ENCODE results near the gene KAZN.

The KAZN gene

DNA sequence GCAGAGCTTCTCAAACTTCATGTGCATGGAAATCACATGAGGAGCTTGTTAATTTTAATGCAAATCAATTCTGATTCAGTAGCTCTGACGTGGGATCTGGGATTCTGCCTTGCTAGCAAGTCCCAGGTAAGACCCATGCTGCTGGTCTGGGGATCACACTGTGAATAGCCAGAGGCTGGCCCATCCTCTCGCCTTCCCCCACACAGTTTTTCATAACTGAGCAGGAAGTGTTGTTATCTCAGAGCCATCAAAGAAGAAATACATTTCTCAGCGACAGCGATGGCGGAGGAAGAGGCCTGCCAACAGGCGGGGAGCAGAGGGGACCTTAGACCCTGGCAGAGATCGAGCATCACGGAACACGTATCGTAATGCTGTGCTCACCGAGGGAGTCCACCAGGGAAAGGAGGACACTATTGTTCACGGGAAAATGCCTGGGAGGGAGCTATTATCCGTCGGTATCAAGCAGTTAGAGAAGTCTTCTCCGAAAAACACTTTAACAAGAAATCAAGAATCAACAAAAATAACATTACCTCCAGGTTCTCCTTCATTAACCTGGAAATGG lies 286.2 kb downstream of the KAZN start:
- H3K4me3 ChIP-seq (ENCODE audit: low read length), result no peak overlapping the region
- DNase-seq (ENCODE audit: low read depth), result no peak
- TF ChIP-seq, protein P1, sequence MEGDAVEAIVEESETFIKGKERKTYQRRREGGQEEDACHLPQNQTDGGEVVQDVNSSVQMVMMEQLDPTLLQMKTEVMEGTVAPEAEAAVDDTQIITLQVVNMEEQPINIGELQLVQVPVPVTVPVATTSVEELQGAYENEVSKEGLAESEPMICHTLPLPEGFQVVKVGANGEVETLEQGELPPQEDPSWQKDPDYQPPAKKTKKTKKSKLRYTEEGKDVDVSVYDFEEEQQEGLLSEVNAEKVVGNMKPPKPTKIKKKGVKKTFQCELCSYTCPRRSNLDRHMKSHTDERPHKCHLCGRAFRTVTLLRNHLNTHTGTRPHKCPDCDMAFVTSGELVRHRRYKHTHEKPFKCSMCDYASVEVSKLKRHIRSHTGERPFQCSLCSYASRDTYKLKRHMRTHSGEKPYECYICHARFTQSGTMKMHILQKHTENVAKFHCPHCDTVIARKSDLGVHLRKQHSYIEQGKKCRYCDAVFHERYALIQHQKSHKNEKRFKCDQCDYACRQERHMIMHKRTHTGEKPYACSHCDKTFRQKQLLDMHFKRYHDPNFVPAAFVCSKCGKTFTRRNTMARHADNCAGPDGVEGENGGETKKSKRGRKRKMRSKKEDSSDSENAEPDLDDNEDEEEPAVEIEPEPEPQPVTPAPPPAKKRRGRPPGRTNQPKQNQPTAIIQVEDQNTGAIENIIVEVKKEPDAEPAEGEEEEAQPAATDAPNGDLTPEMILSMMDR (conservative IDR thresholded peaks at IDR 0.05; ENCODE audit: low read depth, low read length), result no peak

DNA sequence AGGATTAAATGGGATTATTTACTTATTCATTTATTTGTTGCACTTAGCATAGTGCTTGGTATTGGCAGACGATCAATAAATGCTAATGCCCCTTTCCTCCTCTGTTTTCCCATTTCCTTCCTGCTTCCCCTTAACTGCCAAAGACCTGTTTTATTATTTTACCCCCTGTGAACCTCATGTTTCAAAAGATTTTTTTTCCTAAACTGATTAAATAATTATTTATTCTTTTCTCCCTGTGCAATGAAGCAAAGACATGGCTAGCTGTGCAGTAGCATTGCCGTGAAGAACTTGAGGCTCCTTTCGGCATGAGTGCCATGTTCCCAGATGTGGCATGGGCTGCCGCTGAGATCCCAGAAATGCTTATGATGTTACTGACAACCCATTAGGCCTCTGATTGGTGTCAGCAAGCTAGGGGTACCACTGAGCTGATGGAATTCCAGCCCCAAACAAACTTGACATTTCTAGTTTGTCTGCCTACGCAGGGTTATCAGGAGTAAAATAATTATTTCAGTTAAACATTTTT lies 288.6 kb downstream of the KAZN start:
- TF ChIP-seq, protein P1 (conservative IDR thresholded peaks at IDR 0.05; ENCODE audit: low read depth, low read length), result no peak
- DNase-seq (ENCODE audit: low read depth), result no peak
- no peak overlapping the region for H3K4me3 ChIP-seq (ENCODE audit: low read length)

DNA sequence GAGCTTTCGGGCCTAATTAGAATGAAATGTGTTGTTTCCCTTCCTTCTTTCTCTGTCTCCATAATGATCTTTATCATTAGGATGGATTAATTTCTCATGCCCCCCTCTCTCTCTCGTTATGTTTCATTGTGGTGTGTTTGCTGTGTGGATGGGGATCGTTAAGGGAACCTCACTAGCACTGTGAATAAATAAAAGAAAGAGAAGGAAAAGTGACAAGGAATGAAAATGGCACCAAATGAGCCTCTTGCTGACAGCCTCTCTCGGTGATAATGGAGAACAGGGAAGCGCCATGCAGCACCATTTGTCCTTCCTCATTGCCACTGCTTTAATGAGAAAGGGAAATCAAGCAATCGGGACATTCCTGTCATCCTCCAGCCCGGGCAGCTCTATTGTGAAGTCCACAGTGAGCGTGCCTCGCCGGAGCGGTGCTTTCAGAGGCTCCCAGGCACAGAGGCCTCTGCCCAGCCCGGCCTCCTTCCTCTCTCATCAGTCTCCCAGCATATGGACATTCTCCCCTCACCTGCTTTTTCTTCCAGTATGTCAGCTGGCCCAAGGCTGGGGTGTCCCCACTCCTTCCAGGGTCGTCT lies 289.4 kb downstream of the KAZN start:
- DNase-seq (ENCODE audit: low read depth), result no peak
- no peak overlapping the region for H3K4me3 ChIP-seq (ENCODE audit: low read length)
- TF ChIP-seq, protein P1 (conservative IDR thresholded peaks at IDR 0.05; ENCODE audit: low read depth, low read length), result no peak

DNA sequence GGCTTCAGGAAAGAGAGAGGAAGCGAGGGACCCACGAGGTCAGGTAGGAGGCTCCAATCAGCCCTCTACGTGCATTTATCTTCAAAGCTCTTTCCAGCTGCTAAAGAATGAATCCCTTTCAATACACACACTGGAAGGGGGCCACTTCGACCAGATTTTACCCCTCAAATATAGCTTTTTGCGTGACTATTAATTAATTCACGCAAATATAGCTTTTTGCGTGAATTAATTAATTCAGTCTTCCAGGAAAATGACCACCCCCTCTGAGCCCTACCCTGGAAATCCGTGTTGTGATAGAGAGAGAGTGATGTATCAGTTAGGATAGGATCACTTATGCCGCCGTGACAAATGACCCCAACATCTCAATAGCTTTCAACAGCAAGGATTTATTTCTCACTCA lies 289.9 kb downstream of the KAZN start:
- DNase-seq (ENCODE audit: low read depth), result no peak
- TF ChIP-seq, protein P1 (conservative IDR thresholded peaks at IDR 0.05; ENCODE audit: low read depth, low read length), result no peak
- no peak overlapping the region for H3K4me3 ChIP-seq (ENCODE audit: low read length)

DNA sequence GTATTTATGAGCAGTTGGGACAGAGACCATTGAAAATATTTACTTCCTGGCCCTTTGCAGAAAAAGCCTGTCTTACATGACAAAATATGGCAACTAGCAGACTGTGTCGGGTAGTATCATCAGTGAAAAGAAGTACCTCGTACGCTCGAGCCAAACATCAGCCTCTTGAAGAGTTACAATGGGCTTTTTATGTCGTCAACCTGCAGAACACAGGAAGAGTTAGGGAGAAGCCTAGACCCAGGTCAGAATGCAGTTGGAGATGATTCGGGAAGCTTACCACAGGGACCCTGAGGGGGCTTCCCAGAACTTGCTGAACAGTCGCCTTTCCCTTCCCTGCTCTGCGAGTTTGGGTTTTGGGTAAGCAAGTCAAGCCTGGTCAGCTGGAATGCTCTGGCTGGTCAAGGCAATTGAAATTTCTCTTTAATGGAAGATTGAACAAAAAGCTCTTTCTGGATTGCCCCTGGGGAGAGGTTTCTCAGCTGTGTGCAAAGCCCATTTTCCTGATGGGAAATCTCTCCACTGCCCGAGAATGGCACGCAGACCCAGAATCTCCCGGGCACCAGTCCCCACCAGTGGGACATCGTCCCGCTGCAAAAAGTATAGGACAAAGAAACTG lies 291.4 kb downstream of the KAZN start:
- TF ChIP-seq, protein P1 (conservative IDR thresholded peaks at IDR 0.05; ENCODE audit: low read depth, low read length), result no peak
- no peak for DNase-seq (ENCODE audit: low read depth)
- no peak overlapping the region for H3K4me3 ChIP-seq (ENCODE audit: low read length)

DNA sequence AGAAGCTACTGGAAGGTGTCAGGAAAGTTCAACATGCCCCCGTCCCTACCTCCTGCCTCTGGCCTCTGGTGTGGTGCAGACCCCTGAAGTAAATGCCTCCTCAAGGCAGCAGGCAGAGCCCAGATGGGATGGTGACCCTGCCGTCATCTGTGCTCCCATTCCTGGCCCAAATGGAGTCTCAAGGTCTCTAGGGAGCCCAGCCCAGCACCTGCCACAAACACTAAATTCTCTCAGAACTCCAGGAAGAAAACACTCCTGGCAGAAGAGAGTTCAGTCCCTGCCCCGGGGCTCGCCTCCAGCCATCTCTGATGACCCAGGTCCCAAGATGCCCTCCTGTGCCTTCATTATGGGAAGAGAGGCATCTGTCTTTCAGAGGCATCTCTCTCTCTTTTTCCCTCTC lies 293.5 kb downstream of the KAZN start:
- DNase-seq (ENCODE audit: low read depth), result no peak
- TF ChIP-seq, protein P1 (conservative IDR thresholded peaks at IDR 0.05; ENCODE audit: low read depth, low read length), result no peak
- H3K4me3 ChIP-seq (ENCODE audit: low read length), result no peak overlapping the region
